Caco-2 (cell line): ENCODE data around the gene UNC80. TPM values are rescaled to one million over a fixed set of nuclear protein-coding genes. Genes with fewer than 3 reads are reported as not detected.

Experiments
- BruUV-seq: library from RNA; stranded (reverse); fragments of 400-500 nt; replicated peaks from 2 replicates; lab custom pipeline; 2021; lab: Mats Ljungman, UMichigan
- CTCF ChIA-PET: fragments of 300-600 bp; sonication (Branson Sonifier 250); formaldehyde crosslinking; loops from one replicate; lab custom pipeline; 2022; ENCODE audit warnings: antibody characterized with exemption; lab: Charles Lee
- POLR2A ChIA-PET: fragments of 300-600 bp; sonication (Branson Sonifier 250); formaldehyde crosslinking; loops from one replicate; lab custom pipeline; 2022; ENCODE audit warnings: antibody characterized with exemption; lab: Charles Lee
- DNase-seq, 2 experiments: peaks; one replicate each; pipeline versions ENCODE4 v3.0.0 to v3.0.0-alpha.2; 2020 to 2022
- H3K27me3 ChIP-seq: replicated peaks from 2 replicates; pipeline ENCODE4 v1.6.0; 2011; ENCODE audit warnings: low read length; ENCODE audit not compliant: control insufficient read depth, insufficient read depth
- H3K36me3 ChIP-seq: 2 replicates; pipeline ENCODE4 v1.5.1; 2011; ENCODE audit warnings: low read length; ENCODE audit not compliant: control insufficient read depth, insufficient read depth
- H3K4me1 ChIP-seq: fragments of 250-450 bp; sonication (Bioruptor Pico); 2 replicates; pipeline ENCODE4 v1.5.1; 2020; ENCODE audit warnings: mild to moderate bottlenecking
- H3K4me3 ChIP-seq: 2 replicates; pipeline ENCODE4 v1.5.1; 2011; ENCODE audit warnings: low read depth, mild to moderate bottlenecking, control low read depth, low read length
- H3K9me3 ChIP-seq: fragments of 250-450 bp; sonication (Bioruptor Pico); 2 replicates; pipeline ENCODE4 v1.5.1; 2020; ENCODE audit warnings: mild to moderate bottlenecking, moderate library complexity
- H3K27ac Mint-ChIP-seq: one replicate; pipeline ENCODE4 v1.8.0; 2022; ENCODE audit warnings: mixed read lengths; ENCODE audit not compliant: unreplicated experiment
- H3K27me3 Mint-ChIP-seq: one replicate; pipeline ENCODE4 v1.8.0; 2022; ENCODE audit warnings: mixed read lengths; ENCODE audit not compliant: insufficient read depth, unreplicated experiment
- H3K36me3 Mint-ChIP-seq: one replicate; pipeline ENCODE4 v1.8.0; 2022; ENCODE audit warnings: mild to moderate bottlenecking, mixed read lengths; ENCODE audit not compliant: insufficient read depth, unreplicated experiment
- H3K4me1 Mint-ChIP-seq: one replicate; pipeline ENCODE4 v1.8.0; 2022; ENCODE audit warnings: low read depth, mixed read lengths; ENCODE audit not compliant: unreplicated experiment
- H3K4me3 Mint-ChIP-seq: one replicate; pipeline ENCODE4 v1.8.0; 2022; ENCODE audit warnings: mild to moderate bottlenecking, moderate library complexity, mixed read lengths; ENCODE audit not compliant: unreplicated experiment
- H3K9me3 Mint-ChIP-seq: one replicate; pipeline ENCODE4 v1.8.0; 2022; ENCODE audit warnings: mixed read lengths; ENCODE audit not compliant: unreplicated experiment
- intact Hi-C: fragments of 100-400 bp; cut with micrococcal nuclease; formaldehyde crosslinking; loops from one replicate; pipeline ENCODE4 v1.10.0; 2022; ENCODE audit not compliant: unreplicated experiment
- total RNA-seq: library from RNA; stranded (reverse); gene quantifications from 2 replicates; pipeline ENCODE4 v1.2.3, GENCODE V29; 2022
- TF ChIP-seq, protein P1 (sequence below), 2 experiments: fragments of 200-600 bp in 1 of 2; IDR thresholded peaks; 1 replicate in 1 of 2; 2 replicates in 1 of 2; pipeline versions ENCODE4 v1.5.1 to v1.8.0; 2011 to 2022; ENCODE audit warnings: antibody characterized with exemption in 1 of 2, control low read depth in 1 of 2, inconsistent platforms in 1 of 2, low read depth in 1 of 2, low read length in 1 of 2, mild to moderate bottlenecking in 1 of 2, moderate library complexity in 1 of 2; ENCODE audit not compliant: insufficient read depth in 1 of 2, severe bottlenecking in 1 of 2, unreplicated experiment in 1 of 2

Gene UNC80
- total RNA-seq, 1 experiment from 2014 or later = not detected

DNA sequence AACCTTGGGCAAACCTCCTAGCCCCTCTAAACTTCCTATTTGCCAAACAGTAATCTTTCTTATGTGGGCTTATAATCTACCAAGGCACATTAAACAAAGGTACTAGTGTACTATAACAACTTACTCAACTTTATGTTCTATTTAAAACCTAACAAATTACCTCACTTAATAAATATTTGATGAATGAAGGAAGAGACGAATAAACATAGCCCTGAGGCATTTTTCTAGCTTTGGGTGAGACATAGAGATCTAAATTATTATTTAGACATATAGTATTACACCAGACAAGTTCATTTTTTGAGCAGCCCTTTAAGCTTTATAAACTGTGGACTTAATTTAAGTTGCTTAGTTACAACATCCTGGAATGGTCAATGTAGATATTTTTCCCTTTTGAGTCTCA, 104.6 kb downstream of the UNC80 start:
- no peak overlapping the region for H3K27ac Mint-ChIP-seq
- no peaks in the 10 kb centered on the region for H3K27me3 ChIP-seq
- H3K9me3 ChIP-seq = no peaks in the 10 kb centered on the region
- no peaks in the 10 kb centered on the region for H3K9me3 Mint-ChIP-seq
- no peak overlapping the region for H3K4me3 Mint-ChIP-seq
- ChIA-PET CTCF (no interaction called here), POLR2A (no interaction called here)
- no peak overlapping the region for H3K4me3 ChIP-seq
- H3K36me3 Mint-ChIP-seq = no peaks in the 10 kb centered on the region
- intact Hi-C loops = no loop called here
- H3K27me3 Mint-ChIP-seq = peaks cover 4% of the 10 kb centered on the region
- TF ChIP-seq, protein P1, sequence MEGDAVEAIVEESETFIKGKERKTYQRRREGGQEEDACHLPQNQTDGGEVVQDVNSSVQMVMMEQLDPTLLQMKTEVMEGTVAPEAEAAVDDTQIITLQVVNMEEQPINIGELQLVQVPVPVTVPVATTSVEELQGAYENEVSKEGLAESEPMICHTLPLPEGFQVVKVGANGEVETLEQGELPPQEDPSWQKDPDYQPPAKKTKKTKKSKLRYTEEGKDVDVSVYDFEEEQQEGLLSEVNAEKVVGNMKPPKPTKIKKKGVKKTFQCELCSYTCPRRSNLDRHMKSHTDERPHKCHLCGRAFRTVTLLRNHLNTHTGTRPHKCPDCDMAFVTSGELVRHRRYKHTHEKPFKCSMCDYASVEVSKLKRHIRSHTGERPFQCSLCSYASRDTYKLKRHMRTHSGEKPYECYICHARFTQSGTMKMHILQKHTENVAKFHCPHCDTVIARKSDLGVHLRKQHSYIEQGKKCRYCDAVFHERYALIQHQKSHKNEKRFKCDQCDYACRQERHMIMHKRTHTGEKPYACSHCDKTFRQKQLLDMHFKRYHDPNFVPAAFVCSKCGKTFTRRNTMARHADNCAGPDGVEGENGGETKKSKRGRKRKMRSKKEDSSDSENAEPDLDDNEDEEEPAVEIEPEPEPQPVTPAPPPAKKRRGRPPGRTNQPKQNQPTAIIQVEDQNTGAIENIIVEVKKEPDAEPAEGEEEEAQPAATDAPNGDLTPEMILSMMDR (IDR thresholded peaks at IDR 0.05; ENCODE audit: insufficient read depth in 1 of 2, low read depth in 1 of 2, low read length in 1 of 2, severe bottlenecking in 1 of 2, unreplicated experiment in 1 of 2) = no peak
- no TSS peak for BruUV-seq
- DNase-seq = no peak
- H3K4me1 ChIP-seq = no peaks in the 10 kb centered on the region
- no peaks in the 10 kb centered on the region for H3K36me3 ChIP-seq
- no peaks in the 10 kb centered on the region for H3K4me1 Mint-ChIP-seq

DNA sequence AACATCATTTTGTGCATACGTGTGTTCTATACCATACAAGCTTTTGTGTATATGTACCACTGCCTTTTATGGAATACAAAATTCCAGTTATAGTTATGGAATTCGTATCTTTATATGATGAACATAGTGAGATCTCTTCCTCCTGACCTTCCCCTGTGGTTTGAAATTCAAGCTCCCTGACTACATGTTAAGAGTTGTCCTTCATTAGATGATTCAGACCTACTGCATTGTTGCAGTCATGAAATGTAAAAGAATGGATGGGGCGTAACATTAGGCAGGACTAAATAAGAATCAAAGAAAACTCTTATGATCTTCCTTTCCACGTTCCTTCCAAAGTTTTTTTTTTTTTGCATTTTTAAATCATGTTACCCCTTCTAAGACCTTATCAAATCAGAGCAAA, 107.1 kb downstream of the UNC80 start:
- no peaks in the 10 kb centered on the region for H3K27me3 ChIP-seq
- TF ChIP-seq, protein P1 (IDR thresholded peaks at IDR 0.05; ENCODE audit: insufficient read depth in 1 of 2, low read depth in 1 of 2, low read length in 1 of 2, severe bottlenecking in 1 of 2, unreplicated experiment in 1 of 2) = no peak
- DNase-seq = no peak
- no peak overlapping the region for H3K27ac Mint-ChIP-seq
- H3K4me1 ChIP-seq = no peaks in the 10 kb centered on the region
- H3K4me3 ChIP-seq = no peak overlapping the region
- CTCF ChIA-PET = no interaction called here
- BruUV-seq = no TSS peak
- intact Hi-C loops = no loop called here
- POLR2A ChIA-PET = no interaction called here
- H3K9me3 ChIP-seq = no peaks in the 10 kb centered on the region
- peaks cover 4% of the 10 kb centered on the region for H3K27me3 Mint-ChIP-seq
- H3K4me1 Mint-ChIP-seq = no peaks in the 10 kb centered on the region
- no peaks in the 10 kb centered on the region for H3K9me3 Mint-ChIP-seq
- H3K36me3 ChIP-seq = no peaks in the 10 kb centered on the region
- no peaks in the 10 kb centered on the region for H3K36me3 Mint-ChIP-seq
- no peak overlapping the region for H3K4me3 Mint-ChIP-seq

DNA sequence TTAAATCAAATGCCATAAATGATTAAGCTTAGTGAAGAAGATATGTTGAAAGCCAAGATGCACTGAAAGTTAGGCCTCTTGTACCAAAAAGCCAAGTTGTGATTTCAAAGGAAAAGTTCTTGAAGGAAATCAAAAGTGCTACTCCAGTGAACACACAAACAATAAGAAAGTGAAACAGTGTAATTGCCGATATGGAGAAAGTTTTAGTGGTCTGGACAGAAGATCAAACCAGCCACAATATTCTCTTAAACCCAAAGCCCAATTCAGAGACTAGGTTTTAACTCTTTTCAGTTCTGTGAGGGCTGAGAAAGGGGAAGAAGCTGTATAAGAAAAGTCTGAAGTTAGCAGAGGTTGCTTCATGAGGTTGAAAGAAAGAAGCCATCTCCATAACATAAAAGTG, 129.0 kb downstream of the UNC80 start:
- no TSS peak for BruUV-seq
- POLR2A ChIA-PET = no interaction called here

More for the DNA sequence above, 129.0 kb downstream of the UNC80 start:
- no peaks in the 10 kb centered on the region for H3K36me3 Mint-ChIP-seq
- CTCF ChIA-PET = no interaction called here
- DNase-seq = no peak
- no peak overlapping the region for H3K27ac Mint-ChIP-seq
- peaks cover 3% of the 10 kb centered on the region for H3K27me3 Mint-ChIP-seq
- no peaks in the 10 kb centered on the region for H3K4me1 Mint-ChIP-seq
- Histone ChIP-seq H3K4me3 (no peak overlapping the region), H3K9me3 (no peaks in the 10 kb centered on the region), H3K36me3 (no peaks in the 10 kb centered on the region), H3K27me3 (no peaks in the 10 kb centered on the region), H3K4me1 (no peaks in the 10 kb centered on the region)
- TF ChIP-seq, protein P1 (IDR thresholded peaks at IDR 0.05; ENCODE audit: insufficient read depth in 1 of 2, low read depth in 1 of 2, low read length in 1 of 2, severe bottlenecking in 1 of 2, unreplicated experiment in 1 of 2) = no peak
- H3K4me3 Mint-ChIP-seq = no peak overlapping the region
- no peaks in the 10 kb centered on the region for H3K9me3 Mint-ChIP-seq
- intact Hi-C loops = no loop called here
